ENCODE results near the gene OSBPL9.
A peak's percentile ranks its signal among the peaks of the same experiment; 100 is the strongest.

The OSBPL9 gene

GRCh38 chr1:51636764-51637522 is 20.1 kb downstream of the OSBPL9 start (continued):
- peak; percentile 86 for TF ChIP-seq TSHZ1 (tag by site-specific recombination; IDR thresholded peaks at IDR 0.05; ENCODE audit: borderline replicate concordance)
- no peak for TF ChIP-seq ZIC2 (tag by site-specific recombination; IDR thresholded peaks at IDR 0.05)
- no peak for TF ChIP-seq ZNF596 (tag by site-specific recombination; IDR thresholded peaks at IDR 0.05)
- TF ChIP-seq ZBTB17 (tag by site-specific recombination; IDR thresholded peaks at IDR 0.05) = peak; percentile 87
- TF ChIP-seq ZNF140 (tag by site-specific recombination; IDR thresholded peaks at IDR 0.05) = no peak
- no peak for TF ChIP-seq ZNF214 (tag by site-specific recombination; IDR thresholded peaks at IDR 0.05; ENCODE audit: borderline replicate concordance)
- peak; percentile 43; the same call in 1 of the 2 replicates for TF ChIP-seq ZFP69B (tag by site-specific recombination; IDR thresholded peaks at IDR 0.05)
- TF ChIP-seq ZNF629 (tag by site-specific recombination; IDR thresholded peaks at IDR 0.05) = peak; percentile 91
- peak; percentile 75 for TF ChIP-seq ZXDB (tag by site-specific recombination; IDR thresholded peaks at IDR 0.05)
- no peak for TF ChIP-seq ZNF747 (tag by site-specific recombination; IDR thresholded peaks at IDR 0.05)
- TF ChIP-seq KLF1 (tag by site-specific recombination; IDR thresholded peaks at IDR 0.05) = peak; percentile 82
- TF ChIP-seq ZNF398 (tag by site-specific recombination; IDR thresholded peaks at IDR 0.05) = peak; percentile 38; the same call in 1 of the 2 replicates
- TF ChIP-seq ZNF660 (tag by site-specific recombination; IDR thresholded peaks at IDR 0.05) = 0 out of 2 replicates have a peak, but pooled peaks have one; percentile 55
- TF ChIP-seq GLI2 (tag by site-specific recombination; IDR thresholded peaks at IDR 0.05; ENCODE audit: borderline replicate concordance, low read depth) = 0 out of 2 replicates have a peak, but pooled peaks have one; percentile 3
- TF ChIP-seq ZNF335 (tag by site-specific recombination; conservative IDR thresholded peaks at IDR 0.05) = peak; percentile 40; the same call in 1 of the 2 replicates
- TF ChIP-seq INSM2 (tag by site-specific recombination; IDR thresholded peaks at IDR 0.05) = peak; percentile 95
- peak; percentile 76 for TF ChIP-seq PATZ1 (tag by site-specific recombination; IDR thresholded peaks at IDR 0.05)
- TF ChIP-seq ZFP37 (tag by site-specific recombination; IDR thresholded peaks at IDR 0.05) = peak; percentile 74; the same call in 1 of the 2 replicates
- no peak for TF ChIP-seq ZBTB49 (tag by site-specific recombination; IDR thresholded peaks at IDR 0.05; ENCODE audit: low read depth)
- peak; percentile 75; the same call in 1 of the 2 replicates for TF ChIP-seq ZNF2 (tag by site-specific recombination; IDR thresholded peaks at IDR 0.05)
- 0 out of 2 replicates have a peak, but pooled peaks have one; percentile 64 for TF ChIP-seq KLF7 (tag by site-specific recombination; IDR thresholded peaks at IDR 0.05; ENCODE audit: borderline replicate concordance)
- TF ChIP-seq ZNF501 (tag by site-specific recombination; IDR thresholded peaks at IDR 0.05) = peak; percentile 84

All from HEK293 (cell line).